Hepatocyte (in vitro differentiated cells): ENCODE measurements around the gene ATAD2B. TPM values are rescaled to one million over a fixed set of nuclear protein-coding genes. Genes with fewer than 3 reads are reported as not detected.

ENCODE experiments used
- DNase-seq: peaks from one replicate; pipeline ENCODE4 v3.0.0-alpha.2; 2016; ENCODE audit warnings: low spot score
- H2AFZ ChIP-seq: fragments of 200-600 bp; sonication (generic); 2 replicates; pipeline ENCODE4 v1.6.0; 2016; ENCODE audit warnings: antibody characterized with exemption, mild to moderate bottlenecking
- H3K27ac ChIP-seq: fragments of 200-600 bp; sonication (generic); 2 replicates; pipeline ENCODE4 v1.5.1; 2016; ENCODE audit warnings: mild to moderate bottlenecking
- H3K27me3 ChIP-seq: fragments of 200-600 bp; sonication (generic); 2 replicates; pipeline ENCODE4 v1.6.1; 2016
- H3K36me3 ChIP-seq: fragments of 200-600 bp; sonication (generic); replicated peaks from 2 replicates; pipeline ENCODE4 v1.5.1; 2016; ENCODE audit warnings: low read depth; ENCODE audit not compliant: insufficient read depth
- H3K4me1 ChIP-seq: fragments of 200-600 bp; sonication (generic); 2 replicates; pipeline ENCODE4 v1.5.1; 2016; ENCODE audit warnings: mild to moderate bottlenecking, moderate library complexity; ENCODE audit not compliant: insufficient read depth
- H3K4me2 ChIP-seq: fragments of 200-600 bp; sonication (generic); 2 replicates; pipeline ENCODE4 v1.6.0; 2016
- H3K4me3 ChIP-seq: fragments of 200-600 bp; sonication (generic); 2 replicates; pipeline ENCODE4 v1.5.1; 2016; ENCODE audit warnings: mild to moderate bottlenecking
- H3K79me2 ChIP-seq: fragments of 200-600 bp; sonication (generic); 2 replicates; pipeline ENCODE4 v1.6.0; 2017; ENCODE audit warnings: mild to moderate bottlenecking
- H3K9me2 ChIP-seq: fragments of 200-600 bp; sonication (generic); replicated peaks from 2 replicates; pipeline ENCODE4 v1.6.0; 2017; ENCODE audit warnings: mild to moderate bottlenecking; ENCODE audit not compliant: insufficient read depth
- H3K9me3 ChIP-seq: fragments of 200-600 bp; sonication (generic); 2 replicates; pipeline ENCODE4 v1.5.1; 2016; ENCODE audit warnings: low read depth, mild to moderate bottlenecking
- H4K20me1 ChIP-seq: fragments of 200-600 bp; sonication (generic); 2 replicates; pipeline ENCODE4 v1.6.0; 2016; ENCODE audit warnings: mild to moderate bottlenecking; ENCODE audit not compliant: insufficient read depth, poor library complexity, severe bottlenecking
- EZH2 ChIP-seq: fragments of 200-600 bp; sonication (generic); IDR thresholded peaks from 2 replicates; pipeline ENCODE4 v1.6.1; 2016; ENCODE audit warnings: antibody characterized with exemption, mild to moderate bottlenecking, borderline replicate concordance
- EZH2phosphoT487 ChIP-seq: fragments of 200-600 bp; sonication (generic); IDR thresholded peaks from one replicate; pipeline ENCODE4 v1.6.1; 2018; ENCODE audit warnings: antibody characterized with exemption, mild to moderate bottlenecking, low read depth, moderate library complexity; ENCODE audit not compliant: unreplicated experiment, severe bottlenecking
- WGBS: methylation state at CpG from one replicate; pipeline ENCODE4 v1.1.6; 2016; ENCODE audit warnings: low lambda C conversion rate; ENCODE audit errors: missing lambda C conversion rate; 5-methylcytosine and 5-hydroxymethylcytosine counted together
- polyA plus RNA-seq: library from polyadenylated mRNA; unstranded; fragments of >200 nt; fragmentation: Nextera tagmentation; extraction: Ambion mirVana; gene quantifications from 2 replicates; pipeline ENCODE4 v1.2.1, GENCODE V29; 2016
- total RNA-seq: library from RNA; depleted of rRNA; stranded (reverse); fragments of >200 nt; gene quantifications from 2 replicates; pipeline ENCODE4 v1.2.3, GENCODE V29; 2014
- TF ChIP-seq, protein P1 (sequence below): fragments of 200-600 bp; sonication (generic); IDR thresholded peaks from 2 replicates; pipeline ENCODE4 v1.5.1; 2016; ENCODE audit warnings: antibody characterized with exemption, mild to moderate bottlenecking; ENCODE audit not compliant: poor library complexity

Gene ATAD2B
- total and polyA plus RNA-seq, 2 experiments from 2014 or later: 6.1 to 17.1 TPM

DNA sequence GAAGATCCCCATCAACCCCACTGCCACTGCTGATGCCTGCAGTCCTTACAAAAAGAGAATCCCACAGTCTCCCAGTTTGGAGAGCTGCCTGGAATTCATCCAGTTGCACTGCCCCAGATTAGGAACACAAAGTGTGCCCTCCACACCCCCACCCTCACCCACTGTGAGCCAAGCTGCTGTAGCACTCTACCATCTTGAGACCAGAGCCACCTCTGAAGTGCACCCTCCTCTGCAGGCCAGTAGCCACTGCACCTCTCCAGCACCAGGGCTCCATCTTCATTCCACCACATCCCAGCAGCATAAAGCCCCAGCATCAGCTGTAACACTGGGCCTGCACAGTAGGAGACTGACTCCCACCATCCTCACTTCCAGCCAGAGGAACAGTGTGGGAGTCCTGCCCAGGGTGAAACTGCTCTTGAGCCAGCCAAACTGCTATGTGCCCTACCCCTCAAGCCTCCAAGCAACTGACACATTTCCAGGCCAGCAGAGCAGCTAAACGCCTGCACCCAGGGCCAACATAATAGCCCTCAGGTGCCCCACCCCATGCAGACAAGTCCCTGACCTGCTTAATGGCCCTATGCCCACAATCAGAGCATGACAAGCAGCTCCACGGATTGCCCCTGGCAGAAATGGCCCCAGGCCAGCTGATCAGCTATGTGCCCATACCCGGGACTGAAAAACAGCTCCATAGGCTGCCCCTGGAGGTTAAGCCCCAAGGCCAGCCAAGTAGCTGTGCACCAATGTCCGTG is 206.0 kb downstream of the ATAD2B start:
- Histone ChIP-seq H3K36me3 (no peaks in the 10 kb centered on the region), H3K27me3 (no peaks in the 10 kb centered on the region), H3K79me2 (no peaks in the 10 kb centered on the region), H2AFZ (no peak overlapping the region), H3K9me3 (peaks cover 12% of the 10 kb centered on the region), H3K27ac (no peak overlapping the region), H4K20me1 (no peaks in the 10 kb centered on the region), H3K4me2 (no peak overlapping the region), H3K4me3 (no peak overlapping the region), H3K4me1 (no peaks in the 10 kb centered on the region), H3K9me2 (no peaks in the 10 kb centered on the region)
- TF ChIP-seq, protein P1, sequence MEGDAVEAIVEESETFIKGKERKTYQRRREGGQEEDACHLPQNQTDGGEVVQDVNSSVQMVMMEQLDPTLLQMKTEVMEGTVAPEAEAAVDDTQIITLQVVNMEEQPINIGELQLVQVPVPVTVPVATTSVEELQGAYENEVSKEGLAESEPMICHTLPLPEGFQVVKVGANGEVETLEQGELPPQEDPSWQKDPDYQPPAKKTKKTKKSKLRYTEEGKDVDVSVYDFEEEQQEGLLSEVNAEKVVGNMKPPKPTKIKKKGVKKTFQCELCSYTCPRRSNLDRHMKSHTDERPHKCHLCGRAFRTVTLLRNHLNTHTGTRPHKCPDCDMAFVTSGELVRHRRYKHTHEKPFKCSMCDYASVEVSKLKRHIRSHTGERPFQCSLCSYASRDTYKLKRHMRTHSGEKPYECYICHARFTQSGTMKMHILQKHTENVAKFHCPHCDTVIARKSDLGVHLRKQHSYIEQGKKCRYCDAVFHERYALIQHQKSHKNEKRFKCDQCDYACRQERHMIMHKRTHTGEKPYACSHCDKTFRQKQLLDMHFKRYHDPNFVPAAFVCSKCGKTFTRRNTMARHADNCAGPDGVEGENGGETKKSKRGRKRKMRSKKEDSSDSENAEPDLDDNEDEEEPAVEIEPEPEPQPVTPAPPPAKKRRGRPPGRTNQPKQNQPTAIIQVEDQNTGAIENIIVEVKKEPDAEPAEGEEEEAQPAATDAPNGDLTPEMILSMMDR: no peak
- no peak for TF ChIP-seq EZH2phosphoT487
- TF ChIP-seq EZH2: no peak
- WGBS: 94% methylated on average over 4 of the region's 4 CpGs
- DNase-seq: no peak

GRCh38 chr2:23719716-23720115 is 207.2 kb downstream of the ATAD2B start:
- H3K79me2 ChIP-seq: no peaks in the 10 kb centered on the region
- H3K36me3 ChIP-seq: no peaks in the 10 kb centered on the region
- H3K27me3 ChIP-seq: no peaks in the 10 kb centered on the region
- no peak overlapping the region for H3K27ac ChIP-seq
- no peak for TF ChIP-seq EZH2phosphoT487
- TF ChIP-seq, protein P1: no peak
- TF ChIP-seq EZH2: no peak
- no peak for DNase-seq
- no peaks in the 10 kb centered on the region for H3K4me1 ChIP-seq
- no peaks in the 10 kb centered on the region for H3K9me2 ChIP-seq
- peaks cover 12% of the 10 kb centered on the region for H3K9me3 ChIP-seq
- H4K20me1 ChIP-seq: no peaks in the 10 kb centered on the region
- no peak overlapping the region for H3K4me2 ChIP-seq
- H3K4me3 ChIP-seq: no peak overlapping the region
- no peak overlapping the region for H2AFZ ChIP-seq
- WGBS: 83% methylated on average over 5 of the region's 5 CpGs

DNA sequence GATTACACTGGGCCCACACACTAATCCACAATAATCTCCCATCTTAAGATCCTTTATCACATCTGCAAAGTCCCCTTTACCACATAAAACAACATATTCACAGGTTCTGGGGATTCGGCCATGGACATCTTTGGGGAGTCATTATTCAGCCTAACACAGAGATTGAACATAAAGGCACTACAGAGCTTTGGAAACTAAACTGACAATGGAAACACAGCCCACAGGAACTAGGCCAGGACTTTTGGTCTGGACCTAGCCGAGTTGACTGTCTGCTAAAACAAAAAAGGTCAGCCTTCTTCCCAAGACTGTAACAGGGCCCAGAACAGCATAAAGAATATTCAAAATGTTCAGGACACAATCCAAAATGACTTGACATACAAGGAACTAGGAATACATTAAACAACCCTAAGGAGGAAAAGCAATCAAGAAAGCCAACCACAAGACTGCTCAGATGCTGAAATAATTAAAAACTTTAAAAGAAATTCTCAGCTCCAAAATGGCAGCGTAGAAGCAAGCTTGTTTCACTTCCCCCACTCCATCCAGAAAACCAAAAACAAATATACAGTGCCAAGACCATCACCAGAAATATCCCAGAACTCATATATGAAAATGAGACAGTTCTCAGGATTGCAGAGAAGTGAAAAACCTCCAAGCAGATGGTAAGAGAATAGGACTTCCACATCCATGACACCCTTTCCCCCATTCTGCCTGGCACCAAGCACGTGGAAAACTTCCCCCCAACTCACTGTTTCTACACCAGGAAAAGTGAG is 207.8 kb downstream of the ATAD2B start:
- WGBS: 96% methylated on average over 4 of the region's 4 CpGs
- H4K20me1 ChIP-seq: no peaks in the 10 kb centered on the region
- no peaks in the 10 kb centered on the region for H3K9me2 ChIP-seq
- H3K27ac ChIP-seq: no peak overlapping the region
- no peaks in the 10 kb centered on the region for H3K79me2 ChIP-seq
- TF ChIP-seq, protein P1: no peak
- peaks cover 12% of the 10 kb centered on the region for H3K9me3 ChIP-seq
- H3K4me1 ChIP-seq: no peaks in the 10 kb centered on the region
- no peak overlapping the region for H3K4me2 ChIP-seq
- H3K4me3 ChIP-seq: no peak overlapping the region
- no peaks in the 10 kb centered on the region for H3K27me3 ChIP-seq
- no peaks in the 10 kb centered on the region for H3K36me3 ChIP-seq
- no peak for DNase-seq
- H2AFZ ChIP-seq: no peak overlapping the region
